ENCODE data around the gene TMEM182.

- no peak for TF ChIP-seq POLR2A (IDR thresholded peaks at IDR 0.05)
- no peak for TF ChIP-seq CTCF (IDR thresholded peaks at IDR 0.05)
These were observed 86.6 kb downstream of the TMEM182 start for GRCh38 chr2:102848366-102848839.

All from Peyer's patch (tissue), 4 donors.